GM12878 (cell line): ENCODE measurements around the gene DYTN. TPM values are rescaled to one million over a fixed set of nuclear protein-coding genes. Genes with fewer than 3 reads are reported as not detected.

Source experiments
- ATAC-seq: fragments of 200-7000 bp; cut with Tn5 transposase; 3 replicates; pipeline ENCODE4 v1.9.1; 2020; ENCODE audit warnings: mild to moderate bottlenecking, moderate library complexity
- BruUV-seq: library from RNA; stranded (reverse); fragments of 400-500 nt; replicated peaks from 2 replicates; lab custom pipeline; 2021; lab: Mats Ljungman, UMichigan
- CTCF ChIA-PET: fragments of 300-600 bp; sonication (Branson Sonifier 250); formaldehyde crosslinking; extraction: SDS; loops from one replicate; lab custom pipeline; 2021; ENCODE audit warnings: inconsistent platforms; lab: Yijun Ruan, JAX
- POLR2A ChIA-PET: fragments of 350-600 bp; formaldehyde crosslinking; extraction: SDS; loops from one replicate; lab custom pipeline; 2021; ENCODE audit warnings: inconsistent platforms; lab: Charles Lee
- RAD21 ChIA-PET: fragments of 300-600 bp; sonication (Branson Sonifier 250); formaldehyde crosslinking; loops from one replicate; lab custom pipeline; 2023; ENCODE audit warnings: antibody characterized with exemption; ENCODE audit not compliant: unreplicated experiment; lab: Charles Lee
- SMC1A ChIA-PET: fragments of 300-600 bp; sonication (Branson Sonifier 250); formaldehyde crosslinking; loops from one replicate; lab custom pipeline; 2023; ENCODE audit not compliant: unreplicated experiment, uncharacterized antibody; lab: Charles Lee
- DNase-seq: peaks from one replicate; pipeline ENCODE4 v3.0.0-alpha.2; 2011; ENCODE audit warnings: low read depth, low spot score
- FAIRE-seq: peaks from 3 replicates; lab custom pipeline; 2011; peaks lifted over from hg19 to GRCh38; lab: Jason Lieb, UNC
- H2AFZ ChIP-seq: 2 replicates; pipeline ENCODE4 v1.6.0; 2011; ENCODE audit warnings: low read depth, low read length, control low read depth; ENCODE audit not compliant: control insufficient read depth
- H3K27ac ChIP-seq: 2 replicates; pipeline ENCODE4 v1.5.1; 2011; ENCODE audit warnings: control low read depth; ENCODE audit not compliant: control insufficient read depth, insufficient read depth
- H3K27me3 ChIP-seq, 2 experiments: replicated peaks in 1 of 2; 2 replicates each; pipeline versions ENCODE4 v1.6.0 to v1.6.1; 2011; ENCODE audit warnings: low read length in 1 of 2; ENCODE audit not compliant: control insufficient read depth in 2 of 2, insufficient read depth in 2 of 2
- H3K36me3 ChIP-seq, 2 experiments: 2 replicates each; pipeline ENCODE4 v1.5.1; 2011; ENCODE audit warnings: low read length in 1 of 2; ENCODE audit not compliant: control insufficient read depth in 2 of 2, insufficient read depth in 2 of 2
- H3K4me1 ChIP-seq: 2 replicates; pipeline ENCODE4 v1.6.1; 2011; ENCODE audit warnings: mild to moderate bottlenecking, low read length, moderate library complexity, mixed read lengths; ENCODE audit not compliant: control insufficient read depth, insufficient read depth
- H3K4me2 ChIP-seq: 2 replicates; pipeline ENCODE4 v1.6.0; 2011; ENCODE audit warnings: control low read depth; ENCODE audit not compliant: control insufficient read depth, insufficient read depth
- H3K4me3 ChIP-seq: fragments of 200-600 bp; sonication (generic); 2 replicates; pipeline ENCODE4 v1.5.1; 2016
- H3K79me2 ChIP-seq: 2 replicates; pipeline ENCODE4 v1.6.0; 2011; ENCODE audit warnings: low read length; ENCODE audit not compliant: control insufficient read depth, insufficient read depth
- H3K9ac ChIP-seq: 2 replicates; pipeline ENCODE4 v1.8.0; 2011; ENCODE audit warnings: low read length, control low read depth, mixed read lengths; ENCODE audit not compliant: control insufficient read depth, insufficient read depth
- H3K9me3 ChIP-seq: replicated peaks from 3 replicates; pipeline ENCODE4 v1.5.1; 2011; ENCODE audit warnings: mild to moderate bottlenecking, low read length; ENCODE audit not compliant: control insufficient read depth, insufficient read depth
- H4K20me1 ChIP-seq: 2 replicates; pipeline ENCODE4 v1.6.0; 2011; ENCODE audit not compliant: control insufficient read depth, insufficient read depth
- BHLHE40 ChIP-seq, 2 experiments: fragments of 450-650 bp in 1 of 2; IDR thresholded peaks; 2 replicates each; pipeline ENCODE4 v1.6.1; 2011 to 2017; ENCODE audit warnings: low read depth in 2 of 2, borderline replicate concordance in 1 of 2, improper control_type of control experiment in 1 of 2, low read length in 1 of 2, mild to moderate bottlenecking in 1 of 2
- BRCA1 ChIP-seq: IDR thresholded peaks from 2 replicates; pipeline ENCODE4 v1.6.1; 2011; ENCODE audit warnings: low read depth, low read length, improper control_type of control experiment
- EED ChIP-seq: sonication (generic); IDR thresholded peaks from 2 replicates; pipeline ENCODE4 v1.6.1; 2016; ENCODE audit warnings: antibody characterized with exemption, low read depth
- MTA3 ChIP-seq: IDR thresholded peaks from 2 replicates; pipeline ENCODE4 v1.6.1; 2012; ENCODE audit warnings: low read length, inconsistent platforms, borderline replicate concordance
- NRF1 ChIP-seq: conservative IDR thresholded peaks from 2 replicates; pipeline ENCODE4 v1.6.1; 2011; ENCODE audit warnings: mild to moderate bottlenecking, low read depth, low read length, improper control_type of control experiment
- SIN3A ChIP-seq: IDR thresholded peaks from 2 replicates; pipeline ENCODE4 v1.6.1; 2012; ENCODE audit warnings: low read depth, low read length, improper control_type of control experiment
- STAT1 ChIP-seq: fragments of 450-650 bp; conservative IDR thresholded peaks from 2 replicates; pipeline ENCODE4 v1.6.1; 2014; ENCODE audit warnings: antibody characterized with exemption, mild to moderate bottlenecking
- TBL1XR1 ChIP-seq: IDR thresholded peaks from 2 replicates; pipeline ENCODE4 v1.6.1; 2012; ENCODE audit warnings: low read depth, low read length, improper control_type of control experiment
- WGBS: methylation state at CpG from one replicate; pipeline ENCODE4 v1.1.6; 2016; ENCODE audit warnings: low lambda C conversion rate; ENCODE audit not compliant: insufficient replicate concordance, insufficient coverage; ENCODE audit errors: missing lambda C conversion rate; 5-methylcytosine and 5-hydroxymethylcytosine counted together
- in situ Hi-C: fragments of 300-500 bp; cut with MboI; formaldehyde crosslinking; loops from 9 replicates; pipeline ENCODE4 v1.14.3; 2018; ENCODE audit warnings: mixed read lengths
- intact Hi-C: fragments of 100-400 bp; cut with micrococcal nuclease; formaldehyde crosslinking; loops from one replicate; pipeline ENCODE4 v1.14.2; 2022; ENCODE audit not compliant: unreplicated experiment
- polyA plus RNA-seq, 11 experiments: library from polyadenylated mRNA; depleted of rRNA in 4 of 11; unstranded in 6 of 11; stranded (reverse) in 5 of 11; fragments of >200 nt; fragmentation: Nextera tagmentation in 4 of 11; fragmentation: Illumina TruSeq in 1 of 11; extraction: Ambion mirVana in 4 of 11; extraction: Trizol in 1 of 11; gene quantifications; 1 replicate in 1 of 11; 2 replicates in 10 of 11; pipeline versions ENCODE4 v1.2.1 to v1.2.3, GENCODE V29; 2011 to 2016; ENCODE audit warnings: inconsistent platforms in 2 of 11, missing spikeins in 2 of 11, low read depth in 1 of 11
- total RNA-seq, 4 experiments: library from RNA; depleted of rRNA in 3 of 4; stranded (reverse); fragments of >200 nt in 3 of 4; fragmentation: Illumina TruSeq in 1 of 4; extraction: Trizol in 1 of 4; gene quantifications; 2 replicates each; pipeline versions ENCODE4 v1.2.1 to v1.2.3, GENCODE V29; 2013 to 2021
- TF ChIP-seq, protein P1 (sequence below): fragments of 450-650 bp; formaldehyde crosslinking; IDR thresholded peaks from 2 replicates; pipeline ENCODE4 v1.4.0; 2020; ENCODE audit warnings: mild to moderate bottlenecking, moderate library complexity
- TF ChIP-seq, protein P2 (sequence below): fragments of 450-650 bp; IDR thresholded peaks from 2 replicates; pipeline ENCODE4 v1.6.1; 2017; ENCODE audit warnings: borderline replicate concordance
- TF ChIP-seq, protein P3 (sequence below): IDR thresholded peaks from 2 replicates; pipeline ENCODE4 v1.6.1; 2012; ENCODE audit warnings: low read depth, low read length, improper control_type of control experiment

DYTN gene
- total and polyA plus RNA-seq, 10 of the 15 experiments (the other 5 are each of a cell fraction or from before 2014, with no cell fraction given) = 0.02 to 0.32 (median 0.09) TPM; not detected in 3

DNA sequence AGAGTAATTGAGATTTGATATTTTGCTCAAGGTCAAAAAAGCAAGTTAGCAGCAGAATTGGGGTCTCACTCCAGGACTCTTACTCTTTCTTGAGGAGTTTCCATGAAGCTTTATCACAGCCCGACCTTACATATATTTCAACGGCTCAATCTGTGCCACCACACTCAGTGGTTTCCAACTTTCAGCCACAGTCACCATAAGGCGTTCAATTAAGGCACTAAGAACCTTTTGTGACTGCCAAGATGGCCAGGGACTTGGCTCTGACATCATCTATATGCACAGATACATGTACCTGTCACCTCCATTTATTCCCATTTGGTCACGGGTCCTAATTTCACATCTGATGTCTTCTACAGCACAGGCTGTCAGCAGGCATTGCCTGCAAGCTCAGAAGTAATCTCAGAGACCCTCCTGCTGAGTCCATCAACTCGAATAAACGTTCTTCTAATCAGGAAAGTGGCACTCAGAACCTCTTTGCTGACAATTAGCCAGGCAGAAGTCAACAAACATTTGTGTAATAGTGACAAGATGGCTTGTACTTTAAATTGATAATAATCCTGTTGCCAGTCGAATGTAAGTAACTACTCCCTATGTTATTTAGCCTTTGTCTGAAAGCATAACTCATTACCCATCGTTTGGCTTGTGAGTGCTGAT lies 16.1 kb downstream of the DYTN start (continued):
- TF ChIP-seq, protein P1, sequence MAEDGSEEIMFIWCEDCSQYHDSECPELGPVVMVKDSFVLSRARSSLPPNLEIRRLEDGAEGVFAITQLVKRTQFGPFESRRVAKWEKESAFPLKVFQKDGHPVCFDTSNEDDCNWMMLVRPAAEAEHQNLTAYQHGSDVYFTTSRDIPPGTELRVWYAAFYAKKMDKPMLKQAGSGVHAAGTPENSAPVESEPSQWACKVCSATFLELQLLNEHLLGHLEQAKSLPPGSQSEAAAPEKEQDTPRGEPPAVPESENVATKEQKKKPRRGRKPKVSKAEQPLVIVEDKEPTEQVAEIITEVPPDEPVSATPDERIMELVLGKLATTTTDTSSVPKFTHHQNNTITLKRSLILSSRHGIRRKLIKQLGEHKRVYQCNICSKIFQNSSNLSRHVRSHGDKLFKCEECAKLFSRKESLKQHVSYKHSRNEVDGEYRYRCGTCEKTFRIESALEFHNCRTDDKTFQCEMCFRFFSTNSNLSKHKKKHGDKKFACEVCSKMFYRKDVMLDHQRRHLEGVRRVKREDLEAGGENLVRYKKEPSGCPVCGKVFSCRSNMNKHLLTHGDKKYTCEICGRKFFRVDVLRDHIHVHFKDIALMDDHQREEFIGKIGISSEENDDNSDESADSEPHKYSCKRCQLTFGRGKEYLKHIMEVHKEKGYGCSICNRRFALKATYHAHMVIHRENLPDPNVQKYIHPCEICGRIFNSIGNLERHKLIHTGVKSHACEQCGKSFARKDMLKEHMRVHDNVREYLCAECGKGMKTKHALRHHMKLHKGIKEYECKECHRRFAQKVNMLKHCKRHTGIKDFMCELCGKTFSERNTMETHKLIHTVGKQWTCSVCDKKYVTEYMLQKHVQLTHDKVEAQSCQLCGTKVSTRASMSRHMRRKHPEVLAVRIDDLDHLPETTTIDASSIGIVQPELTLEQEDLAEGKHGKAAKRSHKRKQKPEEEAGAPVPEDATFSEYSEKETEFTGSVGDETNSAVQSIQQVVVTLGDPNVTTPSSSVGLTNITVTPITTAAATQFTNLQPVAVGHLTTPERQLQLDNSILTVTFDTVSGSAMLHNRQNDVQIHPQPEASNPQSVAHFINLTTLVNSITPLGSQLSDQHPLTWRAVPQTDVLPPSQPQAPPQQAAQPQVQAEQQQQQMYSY (CRISPR knock-in tag) = no peak
- no peak for TF ChIP-seq MTA3
- no peak for TF ChIP-seq STAT1

DNA sequence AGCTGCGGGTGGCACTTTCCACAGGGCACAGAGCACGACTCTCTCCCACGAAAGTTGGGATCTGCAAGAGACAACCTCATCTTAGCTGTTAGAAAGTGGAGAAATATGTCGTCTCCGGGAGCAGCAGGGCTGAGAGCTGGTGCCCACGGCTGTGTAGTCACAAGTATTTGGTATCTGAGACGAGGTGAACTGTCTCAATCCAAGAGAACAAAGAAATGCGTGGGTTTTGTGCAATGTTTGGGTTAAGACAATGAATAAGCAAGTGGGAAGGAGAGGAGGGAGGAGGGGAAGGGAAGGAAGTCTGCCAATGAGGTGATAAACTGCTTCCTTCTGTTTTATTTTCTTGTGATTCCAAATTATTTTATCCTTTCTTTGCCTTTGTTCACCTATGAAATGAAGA lies 18.0 kb downstream of the DYTN start:
- Histone ChIP-seq H2AFZ (no peak overlapping the region), H3K9ac (no peak overlapping the region), H3K79me2 (no peaks in the 10 kb centered on the region), H3K27ac (no peak overlapping the region), H3K4me3 (no peak overlapping the region), H3K4me2 (no peak overlapping the region), H3K36me3 (no peaks in the 10 kb centered on the region), H3K4me1 (no peaks in the 10 kb centered on the region), H3K9me3 (no peaks in the 10 kb centered on the region), H3K27me3 (no peaks in the 10 kb centered on the region), H4K20me1 (no peaks in the 10 kb centered on the region)
- 2% methylated on average over 8 of the region's 8 CpGs for WGBS
- ChIA-PET CTCF (interaction anchor here (0.6 kb wide), 1 partner anchor 78 kb away, joined by 4 read pairs; no protein-coding TSS in a partner anchor), POLR2A (no interaction called here), SMC1A (no interaction called here), RAD21 (no interaction called here)
- no TSS peak for BruUV-seq
- intact Hi-C loops = no loop called here
- ATAC-seq (no peak), DNase-seq (no peak), FAIRE-seq (no peak)
- in situ Hi-C loops = no loop called here
- TF ChIP-seq, protein P2, sequence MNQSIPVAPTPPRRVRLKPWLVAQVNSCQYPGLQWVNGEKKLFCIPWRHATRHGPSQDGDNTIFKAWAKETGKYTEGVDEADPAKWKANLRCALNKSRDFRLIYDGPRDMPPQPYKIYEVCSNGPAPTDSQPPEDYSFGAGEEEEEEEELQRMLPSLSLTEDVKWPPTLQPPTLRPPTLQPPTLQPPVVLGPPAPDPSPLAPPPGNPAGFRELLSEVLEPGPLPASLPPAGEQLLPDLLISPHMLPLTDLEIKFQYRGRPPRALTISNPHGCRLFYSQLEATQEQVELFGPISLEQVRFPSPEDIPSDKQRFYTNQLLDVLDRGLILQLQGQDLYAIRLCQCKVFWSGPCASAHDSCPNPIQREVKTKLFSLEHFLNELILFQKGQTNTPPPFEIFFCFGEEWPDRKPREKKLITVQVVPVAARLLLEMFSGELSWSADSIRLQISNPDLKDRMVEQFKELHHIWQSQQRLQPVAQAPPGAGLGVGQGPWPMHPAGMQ = no peak
- TF ChIP-seq EED (no peak), SIN3A (no peak), NRF1 (no peak), BRCA1 (no peak), TBL1XR1 (no peak), BHLHE40 (IDR thresholded peaks at IDR 0.05; ENCODE audit: borderline replicate concordance in 1 of 2, low read depth in 2 of 2, low read length in 1 of 2) (no peak)
- TF ChIP-seq, protein P3, sequence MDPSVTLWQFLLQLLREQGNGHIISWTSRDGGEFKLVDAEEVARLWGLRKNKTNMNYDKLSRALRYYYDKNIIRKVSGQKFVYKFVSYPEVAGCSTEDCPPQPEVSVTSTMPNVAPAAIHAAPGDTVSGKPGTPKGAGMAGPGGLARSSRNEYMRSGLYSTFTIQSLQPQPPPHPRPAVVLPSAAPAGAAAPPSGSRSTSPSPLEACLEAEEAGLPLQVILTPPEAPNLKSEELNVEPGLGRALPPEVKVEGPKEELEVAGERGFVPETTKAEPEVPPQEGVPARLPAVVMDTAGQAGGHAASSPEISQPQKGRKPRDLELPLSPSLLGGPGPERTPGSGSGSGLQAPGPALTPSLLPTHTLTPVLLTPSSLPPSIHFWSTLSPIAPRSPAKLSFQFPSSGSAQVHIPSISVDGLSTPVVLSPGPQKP = no peak
